HCT116 (cell line): Measurements from ENCODE around the gene RANBP1. TPM values are rescaled to one million over a fixed set of nuclear protein-coding genes. Genes with fewer than 3 reads are reported as not detected.

ENCODE experiments used
- ATAC-seq: fragments of 200-7000 bp; cut with Tn5 transposase; 2 replicates; pipeline ENCODE4 v1.9.1; 2020; ENCODE audit warnings: mild to moderate bottlenecking, moderate library complexity
- BruUV-seq: library from RNA; stranded (reverse); fragments of 400-500 nt; replicated peaks from 2 replicates; lab custom pipeline; 2021; lab: Mats Ljungman, UMichigan
- CTCF ChIA-PET: fragments of 300-600 bp; sonication (Branson Sonifier 250); formaldehyde crosslinking; loops from one replicate; lab custom pipeline; 2021; ENCODE audit warnings: antibody characterized with exemption; lab: Charles Lee
- POLR2A ChIA-PET: fragments of 300-600, 350-600 bp; sonication (Branson Sonifier 250); formaldehyde crosslinking; loops from one replicate; lab custom pipeline; 2021; ENCODE audit warnings: antibody characterized with exemption; lab: Charles Lee
- RAD21 ChIA-PET, 2 experiments: fragments of 300-600 bp; sonication (Branson Sonifier 250); formaldehyde crosslinking; loops; one replicate each; lab custom pipeline; 2023; ENCODE audit warnings: low total read pairs in 2 of 2; ENCODE audit not compliant: uncharacterized antibody in 2 of 2, unreplicated experiment in 2 of 2, low non-redundant PET in 1 of 2; lab: Charles Lee
- DNase-seq: peaks from one replicate; pipeline ENCODE4 v3.0.0-alpha.2; 2010; ENCODE audit warnings: low read depth, low spot score
- H2AFZ ChIP-seq: fragments of 200-600 bp; shearing (Covaris generic), sonication (generic); 2 replicates; pipeline ENCODE4 v1.6.1; 2017; ENCODE audit warnings: low read depth, mixed run types, mixed read lengths, antibody characterized with exemption, low read length; ENCODE audit not compliant: poor library complexity, severe bottlenecking
- H3K27ac ChIP-seq: 2 replicates; pipeline ENCODE4 v1.5.1; 2012; ENCODE audit warnings: low read depth, low read length
- H3K27me3 ChIP-seq: fragments of 200-600 bp; sonication (generic); 2 replicates; pipeline ENCODE4 v1.6.1; 2016; ENCODE audit warnings: mixed run types, low read length, mixed read lengths; ENCODE audit not compliant: insufficient read depth
- H3K36me3 ChIP-seq, 2 experiments: fragments of 200-500 bp in 1 of 2; fragments of 200-600 bp in 1 of 2; sonication (Bioruptor generic) in 1 of 2; sonication (generic) in 1 of 2; 2 replicates each; pipeline versions ENCODE4 v1.5.1 to v1.6.1; 2014 to 2016; ENCODE audit warnings: low read length in 2 of 2, inconsistent platforms in 1 of 2, mixed read lengths in 1 of 2, mixed run types in 1 of 2; ENCODE audit not compliant: insufficient read depth in 2 of 2, control insufficient read depth in 1 of 2
- H3K4me1 ChIP-seq, 2 experiments: fragments of 200-600 bp in 1 of 2; sonication (generic) in 1 of 2; 2 replicates each; pipeline versions ENCODE4 v1.5.1 to v1.6.1; 2012 to 2017; ENCODE audit warnings: low read length in 2 of 2, inconsistent platforms in 1 of 2, mild to moderate bottlenecking in 1 of 2, mixed read lengths in 1 of 2, mixed run types in 1 of 2, moderate library complexity in 1 of 2; ENCODE audit not compliant: insufficient read depth in 2 of 2, control insufficient read depth in 1 of 2
- H3K4me2 ChIP-seq: fragments of 200-600 bp; sonication (generic); 2 replicates; pipeline ENCODE4 v1.6.1; 2017; ENCODE audit warnings: mixed run types, low read length, mixed read lengths
- H3K4me3 ChIP-seq, 2 experiments: fragments of 200-600 bp in 1 of 2; sonication (generic) in 1 of 2; replicated peaks in 1 of 2; 2 replicates each; pipeline ENCODE4 v1.5.1; 2011 to 2016; ENCODE audit warnings: low read length in 2 of 2, control low read depth in 1 of 2, low read depth in 1 of 2, mild to moderate bottlenecking in 1 of 2, mixed read lengths in 1 of 2, mixed run types in 1 of 2
- H3K79me2 ChIP-seq: fragments of 200-600 bp; sonication (generic); 2 replicates; pipeline ENCODE4 v1.6.1; 2017; ENCODE audit warnings: mild to moderate bottlenecking, mixed run types, low read length, moderate library complexity, mixed read lengths; ENCODE audit not compliant: insufficient read depth
- H3K9ac ChIP-seq: fragments of 200-600 bp; sonication (generic); 2 replicates; pipeline ENCODE4 v1.6.1; 2016; ENCODE audit warnings: low read length, mixed read lengths
- H3K9me2 ChIP-seq: fragments of 200-600 bp; sonication (generic), shearing (Covaris generic); 2 replicates; pipeline ENCODE4 v1.6.1; 2017; ENCODE audit warnings: mixed run types, mild to moderate bottlenecking, moderate library complexity; ENCODE audit not compliant: insufficient read depth
- H3K9me3 ChIP-seq, 2 experiments: fragments of 200-500 bp in 1 of 2; fragments of 200-600 bp in 1 of 2; sonication (Bioruptor generic) in 1 of 2; sonication (generic) in 1 of 2; 2 replicates each; pipeline ENCODE4 v1.6.1; 2014 to 2017; ENCODE audit warnings: low read length in 2 of 2, mixed read lengths in 2 of 2, inconsistent platforms in 1 of 2, low read depth in 1 of 2, mild to moderate bottlenecking in 1 of 2, mixed run types in 1 of 2, moderate library complexity in 1 of 2; ENCODE audit not compliant: control insufficient read depth in 1 of 2, insufficient read depth in 1 of 2
- H4K20me1 ChIP-seq: fragments of 200-600 bp; sonication (generic), shearing (Covaris generic); 2 replicates; pipeline ENCODE4 v1.6.1; 2017; ENCODE audit warnings: mixed run types, mild to moderate bottlenecking, moderate library complexity; ENCODE audit not compliant: insufficient read depth
- EGR1 ChIP-seq: IDR thresholded peaks from 2 replicates; pipeline ENCODE4 v1.6.1; 2012; ENCODE audit warnings: low read depth
- ELF1 ChIP-seq: IDR thresholded peaks from 2 replicates; pipeline ENCODE4 v1.6.1; 2012; ENCODE audit warnings: low read depth, borderline replicate concordance
- EZH2 ChIP-seq: fragments of 200-600 bp; sonication (generic); IDR thresholded peaks from 2 replicates; pipeline ENCODE4 v1.6.1; 2017; ENCODE audit warnings: antibody characterized with exemption, mixed run types
- FOSL1 ChIP-seq: IDR thresholded peaks from 2 replicates; pipeline ENCODE4 v1.6.1; 2012; ENCODE audit warnings: low read depth
- JUND ChIP-seq: IDR thresholded peaks from 2 replicates; pipeline ENCODE4 v1.6.1; 2012
- POLR2A ChIP-seq: IDR thresholded peaks from 2 replicates; pipeline ENCODE4 v1.7.0; 2011; ENCODE audit warnings: borderline replicate concordance; ENCODE audit not compliant: insufficient read depth, insufficient read length; ENCODE audit errors: extremely low read depth
- RAD21 ChIP-seq: IDR thresholded peaks from 2 replicates; pipeline ENCODE4 v1.6.1; 2012; ENCODE audit warnings: low read depth, mild to moderate bottlenecking
- SIN3A ChIP-seq: IDR thresholded peaks from 2 replicates; pipeline ENCODE4 v1.6.1; 2012; ENCODE audit warnings: low read depth
- SP1 ChIP-seq: IDR thresholded peaks from 2 replicates; pipeline ENCODE4 v1.6.1; 2012; ENCODE audit warnings: low read depth
- SRF ChIP-seq: IDR thresholded peaks from 2 replicates; pipeline ENCODE4 v1.6.1; 2012; ENCODE audit warnings: low read depth
- TCF7L2 ChIP-seq: IDR thresholded peaks from 2 replicates; pipeline ENCODE4 v1.7.0; 2011; ENCODE audit warnings: borderline replicate concordance, inconsistent platforms; ENCODE audit not compliant: insufficient read depth, insufficient read length; ENCODE audit errors: extremely low read depth
- ZFX ChIP-seq: fragments of 450-650 bp; IDR thresholded peaks from 2 replicates; pipeline ENCODE4 v1.6.1; 2017
- intact Hi-C: fragments of 100-400 bp; cut with micrococcal nuclease; formaldehyde crosslinking; loops from 2 replicates; pipeline ENCODE4 v1.10.0; 2022
- total RNA-seq: library from RNA; stranded (reverse); gene quantifications from one replicate; pipeline ENCODE4 v1.2.1, GENCODE V29; 2021; ENCODE audit not compliant: unreplicated experiment
- TF ChIP-seq, protein P1 (sequence below): IDR thresholded peaks from 2 replicates; pipeline ENCODE4 v1.6.1; 2012
- TF ChIP-seq, protein P2 (sequence below), 3 experiments: fragments of 200-600 bp in 1 of 3; sonication (generic) in 1 of 3; IDR thresholded peaks in 2 of 3; conservative IDR thresholded peaks in 1 of 3; 2 replicates each; pipeline ENCODE4 v1.5.1; 2012 to 2017; ENCODE audit warnings: low read depth in 2 of 3, low read length in 2 of 3, antibody characterized with exemption in 1 of 3, borderline replicate concordance in 1 of 3, control low read depth in 1 of 3, mild to moderate bottlenecking in 1 of 3, mixed read lengths in 1 of 3, mixed run types in 1 of 3, moderate library complexity in 1 of 3; ENCODE audit not compliant: insufficient read depth in 1 of 3
- TF ChIP-seq, protein P3 (sequence below): IDR thresholded peaks from 2 replicates; pipeline ENCODE4 v1.6.1; 2011; ENCODE audit warnings: mild to moderate bottlenecking, low read length, moderate library complexity; ENCODE audit not compliant: insufficient replicate concordance; ENCODE audit errors: extremely low read depth
- TF ChIP-seq, protein P4 (sequence below): IDR thresholded peaks from 2 replicates; pipeline ENCODE4 v1.6.1; 2012; ENCODE audit warnings: low read depth
- TF ChIP-seq, protein P5 (sequence below): IDR thresholded peaks from 2 replicates; pipeline ENCODE4 v1.6.1; 2012

Gene RANBP1
- total RNA-seq, 1 experiment from 2014 or later: 351 TPM

DNA sequence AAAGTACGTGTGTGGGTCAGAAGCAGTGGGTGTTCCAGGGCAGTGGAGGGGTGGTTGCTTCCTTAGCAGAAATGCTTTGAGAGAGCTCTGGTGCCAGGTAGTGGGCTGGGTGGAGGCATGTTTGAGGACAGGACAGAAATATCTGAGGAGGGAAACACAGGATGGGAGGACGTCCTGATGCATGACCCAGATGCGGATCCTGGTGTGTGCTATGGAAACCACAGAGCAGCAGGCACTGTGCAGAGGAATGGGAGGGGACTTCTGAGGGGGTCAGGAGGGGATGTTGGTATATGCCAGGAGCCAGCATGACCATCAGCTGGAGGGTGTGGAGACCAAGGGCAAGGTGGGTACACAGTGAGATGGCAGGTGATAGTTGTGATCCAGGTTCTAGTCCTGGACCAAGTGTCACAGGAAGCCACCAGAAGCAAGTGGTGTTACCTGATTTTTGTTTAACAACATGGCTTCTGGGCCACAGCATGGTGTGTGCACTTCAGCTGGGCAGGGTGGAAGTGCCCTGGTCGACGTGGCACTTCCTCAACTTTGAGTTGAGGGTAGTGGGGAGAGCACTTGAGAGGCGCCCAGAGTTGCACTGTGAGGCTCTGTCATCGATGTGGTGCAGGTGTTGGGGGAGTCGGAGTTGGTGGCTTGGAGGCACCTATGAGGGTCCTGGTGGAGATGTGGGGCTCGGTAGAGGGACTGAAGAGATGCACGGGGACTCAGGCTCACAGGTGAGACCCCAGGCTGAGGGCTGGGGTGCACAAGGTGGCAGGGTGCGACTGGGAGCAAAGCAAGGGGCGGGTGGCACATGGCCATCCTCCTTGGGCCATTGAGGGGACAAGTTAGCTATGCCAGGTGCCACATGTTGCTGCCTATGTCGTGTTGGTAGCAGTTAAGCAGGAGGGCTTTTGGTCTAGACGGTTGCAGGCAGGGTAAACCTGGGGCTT, 28.3 kb upstream of the RANBP1 start (continued):
- no peak for TF ChIP-seq ELF1
- no peak for TF ChIP-seq SIN3A

DNA sequence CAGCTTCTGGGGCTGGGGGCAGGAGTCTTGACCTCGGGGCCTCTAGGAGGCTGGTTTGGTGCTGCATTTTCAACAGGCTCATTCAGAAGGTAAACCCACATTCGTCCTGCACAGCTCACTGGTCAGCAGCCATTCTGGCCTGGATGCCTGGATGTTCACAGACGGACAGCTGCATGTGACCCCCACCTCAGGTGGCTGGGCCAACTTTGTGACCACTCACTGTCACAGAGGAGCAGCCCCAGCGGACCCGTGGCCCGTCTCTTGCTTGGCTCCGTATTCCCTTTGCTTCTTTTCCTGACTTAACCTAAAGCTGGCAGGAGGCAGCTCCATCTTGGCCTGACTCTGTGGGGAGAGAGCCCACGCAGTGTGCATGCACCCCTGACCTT, 27.6 kb upstream of the RANBP1 start:
- H3K27ac ChIP-seq: no peak overlapping the region
- no peaks in the 10 kb centered on the region for H3K9me2 ChIP-seq
- no peak for ATAC-seq
- DNase-seq: no peak
- BruUV-seq: no TSS peak
- intact Hi-C loops: loop anchor here (10.0 kb wide), 1 partner anchor 103 kb away; no protein-coding TSS in a partner anchor
- H4K20me1 ChIP-seq: peaks cover 11% of the 10 kb centered on the region; the same call in 1 of the 2 replicates
- no peaks in the 10 kb centered on the region for H3K9me3 ChIP-seq
- ChIA-PET CTCF (no interaction called here), POLR2A (no interaction called here), RAD21 (no interaction called here)
- no peak overlapping the region for H2AFZ ChIP-seq
- H3K36me3 ChIP-seq: peaks cover 70 to 73% of the 10 kb centered on the region in 2 experiments
- peaks cover 0 to 9% of the 10 kb centered on the region in 2 experiments; a peak in 2 of 4 replicates for H3K4me1 ChIP-seq
- H3K4me3 ChIP-seq: no peak overlapping the region
- peaks cover 85% of the 10 kb centered on the region for H3K79me2 ChIP-seq
- H3K27me3 ChIP-seq: no peaks in the 10 kb centered on the region
- H3K4me2 ChIP-seq: no peak overlapping the region
- H3K9ac ChIP-seq: no peak overlapping the region
- TF ChIP-seq ELF1 (no peak), JUND (no peak), SRF (no peak), EGR1 (no peak), RAD21 (no peak), ZFX (no peak), SP1 (no peak), SIN3A (no peak), TCF7L2 (no peak), POLR2A (no peak), EZH2 (no peak), FOSL1 (no peak)
- TF ChIP-seq, protein P1, sequence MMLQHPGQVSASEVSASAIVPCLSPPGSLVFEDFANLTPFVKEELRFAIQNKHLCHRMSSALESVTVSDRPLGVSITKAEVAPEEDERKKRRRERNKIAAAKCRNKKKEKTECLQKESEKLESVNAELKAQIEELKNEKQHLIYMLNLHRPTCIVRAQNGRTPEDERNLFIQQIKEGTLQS: no peak
- TF ChIP-seq, protein P2, sequence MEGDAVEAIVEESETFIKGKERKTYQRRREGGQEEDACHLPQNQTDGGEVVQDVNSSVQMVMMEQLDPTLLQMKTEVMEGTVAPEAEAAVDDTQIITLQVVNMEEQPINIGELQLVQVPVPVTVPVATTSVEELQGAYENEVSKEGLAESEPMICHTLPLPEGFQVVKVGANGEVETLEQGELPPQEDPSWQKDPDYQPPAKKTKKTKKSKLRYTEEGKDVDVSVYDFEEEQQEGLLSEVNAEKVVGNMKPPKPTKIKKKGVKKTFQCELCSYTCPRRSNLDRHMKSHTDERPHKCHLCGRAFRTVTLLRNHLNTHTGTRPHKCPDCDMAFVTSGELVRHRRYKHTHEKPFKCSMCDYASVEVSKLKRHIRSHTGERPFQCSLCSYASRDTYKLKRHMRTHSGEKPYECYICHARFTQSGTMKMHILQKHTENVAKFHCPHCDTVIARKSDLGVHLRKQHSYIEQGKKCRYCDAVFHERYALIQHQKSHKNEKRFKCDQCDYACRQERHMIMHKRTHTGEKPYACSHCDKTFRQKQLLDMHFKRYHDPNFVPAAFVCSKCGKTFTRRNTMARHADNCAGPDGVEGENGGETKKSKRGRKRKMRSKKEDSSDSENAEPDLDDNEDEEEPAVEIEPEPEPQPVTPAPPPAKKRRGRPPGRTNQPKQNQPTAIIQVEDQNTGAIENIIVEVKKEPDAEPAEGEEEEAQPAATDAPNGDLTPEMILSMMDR (IDR thresholded peaks at IDR 0.05 in 2 of 3, conservative IDR thresholded peaks at IDR 0.05 in 1 of 3; ENCODE audit: borderline replicate concordance in 1 of 3, insufficient read depth in 1 of 3, low read depth in 2 of 3, low read length in 2 of 3): no peak
- TF ChIP-seq, protein P3, sequence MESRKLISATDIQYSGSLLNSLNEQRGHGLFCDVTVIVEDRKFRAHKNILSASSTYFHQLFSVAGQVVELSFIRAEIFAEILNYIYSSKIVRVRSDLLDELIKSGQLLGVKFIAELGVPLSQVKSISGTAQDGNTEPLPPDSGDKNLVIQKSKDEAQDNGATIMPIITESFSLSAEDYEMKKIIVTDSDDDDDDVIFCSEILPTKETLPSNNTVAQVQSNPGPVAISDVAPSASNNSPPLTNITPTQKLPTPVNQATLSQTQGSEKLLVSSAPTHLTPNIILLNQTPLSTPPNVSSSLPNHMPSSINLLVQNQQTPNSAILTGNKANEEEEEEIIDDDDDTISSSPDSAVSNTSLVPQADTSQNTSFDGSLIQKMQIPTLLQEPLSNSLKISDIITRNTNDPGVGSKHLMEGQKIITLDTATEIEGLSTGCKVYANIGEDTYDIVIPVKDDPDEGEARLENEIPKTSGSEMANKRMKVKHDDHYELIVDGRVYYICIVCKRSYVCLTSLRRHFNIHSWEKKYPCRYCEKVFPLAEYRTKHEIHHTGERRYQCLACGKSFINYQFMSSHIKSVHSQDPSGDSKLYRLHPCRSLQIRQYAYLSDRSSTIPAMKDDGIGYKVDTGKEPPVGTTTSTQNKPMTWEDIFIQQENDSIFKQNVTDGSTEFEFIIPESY: no peak
- TF ChIP-seq, protein P4, sequence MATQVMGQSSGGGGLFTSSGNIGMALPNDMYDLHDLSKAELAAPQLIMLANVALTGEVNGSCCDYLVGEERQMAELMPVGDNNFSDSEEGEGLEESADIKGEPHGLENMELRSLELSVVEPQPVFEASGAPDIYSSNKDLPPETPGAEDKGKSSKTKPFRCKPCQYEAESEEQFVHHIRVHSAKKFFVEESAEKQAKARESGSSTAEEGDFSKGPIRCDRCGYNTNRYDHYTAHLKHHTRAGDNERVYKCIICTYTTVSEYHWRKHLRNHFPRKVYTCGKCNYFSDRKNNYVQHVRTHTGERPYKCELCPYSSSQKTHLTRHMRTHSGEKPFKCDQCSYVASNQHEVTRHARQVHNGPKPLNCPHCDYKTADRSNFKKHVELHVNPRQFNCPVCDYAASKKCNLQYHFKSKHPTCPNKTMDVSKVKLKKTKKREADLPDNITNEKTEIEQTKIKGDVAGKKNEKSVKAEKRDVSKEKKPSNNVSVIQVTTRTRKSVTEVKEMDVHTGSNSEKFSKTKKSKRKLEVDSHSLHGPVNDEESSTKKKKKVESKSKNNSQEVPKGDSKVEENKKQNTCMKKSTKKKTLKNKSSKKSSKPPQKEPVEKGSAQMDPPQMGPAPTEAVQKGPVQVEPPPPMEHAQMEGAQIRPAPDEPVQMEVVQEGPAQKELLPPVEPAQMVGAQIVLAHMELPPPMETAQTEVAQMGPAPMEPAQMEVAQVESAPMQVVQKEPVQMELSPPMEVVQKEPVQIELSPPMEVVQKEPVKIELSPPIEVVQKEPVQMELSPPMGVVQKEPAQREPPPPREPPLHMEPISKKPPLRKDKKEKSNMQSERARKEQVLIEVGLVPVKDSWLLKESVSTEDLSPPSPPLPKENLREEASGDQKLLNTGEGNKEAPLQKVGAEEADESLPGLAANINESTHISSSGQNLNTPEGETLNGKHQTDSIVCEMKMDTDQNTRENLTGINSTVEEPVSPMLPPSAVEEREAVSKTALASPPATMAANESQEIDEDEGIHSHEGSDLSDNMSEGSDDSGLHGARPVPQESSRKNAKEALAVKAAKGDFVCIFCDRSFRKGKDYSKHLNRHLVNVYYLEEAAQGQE: no peak
- TF ChIP-seq, protein P5, sequence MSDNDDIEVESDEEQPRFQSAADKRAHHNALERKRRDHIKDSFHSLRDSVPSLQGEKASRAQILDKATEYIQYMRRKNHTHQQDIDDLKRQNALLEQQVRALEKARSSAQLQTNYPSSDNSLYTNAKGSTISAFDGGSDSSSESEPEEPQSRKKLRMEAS: no peak
